HepG2 (cell line): ENCODE measurements around the gene KLHL7. TPM values are rescaled to one million over a fixed set of nuclear protein-coding genes. Genes with fewer than 3 reads are reported as not detected.

ENCODE experiments used
- ATAC-seq: fragments of 200-7000 bp; cut with Tn5 transposase; 3 replicates; pipeline ENCODE4 v1.9.1; 2020; ENCODE audit warnings: mild to moderate bottlenecking, moderate library complexity
- BruUV-seq: library from RNA; stranded (reverse); fragments of 400-500 nt; replicated peaks from 2 replicates; lab custom pipeline; 2021; lab: Mats Ljungman, UMichigan
- CTCF ChIA-PET: fragments of 300-600 bp; formaldehyde crosslinking; extraction: SDS; loops from one replicate; lab custom pipeline; 2021; ENCODE audit warnings: low total read pairs, inconsistent platforms, low intra/inter-chr PET ratio; lab: Yijun Ruan, JAX
- POLR2A ChIA-PET: fragments of 350-600 bp; sonication (Branson Sonifier 250); formaldehyde crosslinking; loops from one replicate; lab custom pipeline; 2020; ENCODE audit warnings: antibody characterized with exemption, inconsistent platforms; lab: Yijun Ruan, JAX
- DNase-seq: peaks from one replicate; pipeline ENCODE4 v3.0.0-alpha.2; 2015; ENCODE audit warnings: low spot score
- FAIRE-seq: peaks from 3 replicates; lab custom pipeline; 2011; peaks lifted over from hg19 to GRCh38; lab: Jason Lieb, UNC
- H2AFZ ChIP-seq: one replicate; pipeline ENCODE4 v1.6.1; 2011; ENCODE audit warnings: low read length, inconsistent platforms
- H3K27ac ChIP-seq: fragments of 300-600 bp; 3 replicates; pipeline ENCODE4 v1.8.0; 2011; ENCODE audit warnings: mixed run types, mild to moderate bottlenecking, mixed read lengths, low read length, inconsistent platforms; ENCODE audit not compliant: insufficient read depth; ENCODE audit errors: extremely low read length
- H3K27me3 ChIP-seq, 2 experiments: fragments of 200-600 bp in 1 of 2; 2 replicates in 1 of 2; 3 replicates in 1 of 2; pipeline versions ENCODE4 v1.6.0 to v1.8.0; 2011; ENCODE audit warnings: low read length in 2 of 2, mild to moderate bottlenecking in 2 of 2, moderate library complexity in 2 of 2, inconsistent platforms in 1 of 2; ENCODE audit not compliant: insufficient read depth in 2 of 2, control insufficient read depth in 1 of 2
- H3K36me3 ChIP-seq, 2 experiments: fragments of 200-600 bp in 1 of 2; replicated peaks in 1 of 2; 2 replicates in 1 of 2; 3 replicates in 1 of 2; pipeline versions ENCODE4 v1.5.1 to v1.8.0; 2011; ENCODE audit warnings: low read length in 2 of 2, inconsistent platforms in 1 of 2; ENCODE audit not compliant: insufficient read depth in 2 of 2, control insufficient read depth in 1 of 2
- H3K4me1 ChIP-seq: 2 replicates; pipeline ENCODE4 v1.5.1; 2012; ENCODE audit warnings: low read length, inconsistent platforms; ENCODE audit not compliant: insufficient read depth
- H3K4me2 ChIP-seq: 2 replicates; pipeline ENCODE4 v1.6.0; 2011; ENCODE audit warnings: low read depth, low read length, inconsistent platforms
- H3K4me3 ChIP-seq, 3 experiments: fragments of 200-600 bp in 1 of 3; sonication (generic), shearing (Covaris generic) in 1 of 3; replicated peaks in 1 of 3; 2 replicates each; pipeline ENCODE4 v1.5.1; 2011 to 2016; ENCODE audit warnings: low read length in 3 of 3, inconsistent platforms in 2 of 3, low read depth in 2 of 3, mild to moderate bottlenecking in 2 of 3, control low read depth in 1 of 3, mixed read lengths in 1 of 3; ENCODE audit not compliant: insufficient read depth in 1 of 3
- H3K79me2 ChIP-seq: one replicate; pipeline ENCODE4 v1.6.1; 2011; ENCODE audit warnings: low read length, inconsistent platforms; ENCODE audit not compliant: insufficient read depth
- H3K9ac ChIP-seq: 2 replicates; pipeline ENCODE4 v1.6.0; 2011; ENCODE audit warnings: mild to moderate bottlenecking, low read depth, low read length, inconsistent platforms; ENCODE audit not compliant: insufficient read depth
- H3K9me3 ChIP-seq: 2 replicates; pipeline ENCODE4 v1.5.1; 2012; ENCODE audit warnings: mild to moderate bottlenecking, low read length
- H4K20me1 ChIP-seq: 2 replicates; pipeline ENCODE4 v1.6.0; 2011; ENCODE audit warnings: inconsistent platforms, mild to moderate bottlenecking, low read length, moderate library complexity; ENCODE audit not compliant: insufficient read depth
- CBX5 ChIP-seq: sonication (generic); formaldehyde crosslinking; IDR thresholded peaks from 2 replicates; pipeline ENCODE4 v1.4.0; 2020; ENCODE audit warnings: missing genetic modification reagents, borderline replicate concordance
- GMEB1 ChIP-seq: sonication (generic); formaldehyde crosslinking; IDR thresholded peaks from 2 replicates; pipeline ENCODE4 v1.5.1; 2020; ENCODE audit warnings: missing genetic modification reagents, mild to moderate bottlenecking, borderline replicate concordance
- HES4 ChIP-seq: sonication (generic); formaldehyde crosslinking; IDR thresholded peaks from 2 replicates; pipeline ENCODE4 v1.9.0; 2021; ENCODE audit warnings: mild to moderate bottlenecking, missing genetic modification reagents, borderline replicate concordance
- JARID2 ChIP-seq: sonication (generic); formaldehyde crosslinking; IDR thresholded peaks from 2 replicates; pipeline ENCODE4 v1.8.1; 2023; ENCODE audit warnings: missing genetic modification reagents, inconsistent platforms; ENCODE audit not compliant: insufficient replicate concordance
- MAFG ChIP-seq: sonication (generic); formaldehyde crosslinking; IDR thresholded peaks from 2 replicates; pipeline ENCODE4 v1.5.1; 2020; ENCODE audit warnings: mild to moderate bottlenecking, missing genetic modification reagents
- MAX ChIP-seq: IDR thresholded peaks from 2 replicates; pipeline ENCODE4 v1.6.1; 2012; ENCODE audit warnings: inconsistent platforms
- MTF2 ChIP-seq: sonication (generic); formaldehyde crosslinking; IDR thresholded peaks from 2 replicates; pipeline ENCODE4 v1.5.0; 2020; ENCODE audit warnings: missing genetic modification reagents, borderline replicate concordance
- MZF1 ChIP-seq: sonication (generic); formaldehyde crosslinking; IDR thresholded peaks from 2 replicates; pipeline ENCODE4 v1.8.1; 2023; ENCODE audit warnings: mild to moderate bottlenecking, missing genetic modification reagents, borderline replicate concordance
- NR0B2 ChIP-seq: sonication (generic); formaldehyde crosslinking; IDR thresholded peaks from 2 replicates; pipeline ENCODE4 v1.4.0; 2020; ENCODE audit warnings: mild to moderate bottlenecking, missing genetic modification reagents
- PRDM10 ChIP-seq: sonication (generic); formaldehyde crosslinking; IDR thresholded peaks from 2 replicates; pipeline ENCODE4 v1.4.0; 2020; ENCODE audit warnings: low read depth, missing genetic modification reagents
- REL ChIP-seq: sonication (generic); formaldehyde crosslinking; conservative IDR thresholded peaks from 2 replicates; pipeline ENCODE4 v1.8.0; 2022; ENCODE audit warnings: mild to moderate bottlenecking, missing genetic modification reagents, moderate library complexity
- SMAD1 ChIP-seq: sonication (generic); formaldehyde crosslinking; IDR thresholded peaks from 2 replicates; pipeline ENCODE4 v1.4.0; 2020; ENCODE audit warnings: missing genetic modification reagents, low read depth, mild to moderate bottlenecking, borderline replicate concordance
- STAT5B ChIP-seq: sonication (generic); formaldehyde crosslinking; IDR thresholded peaks from 2 replicates; pipeline ENCODE4 v1.4.0; 2020; ENCODE audit warnings: missing genetic modification reagents
- USF2 ChIP-seq, 2 experiments: sonication (generic) in 1 of 2; formaldehyde crosslinking in 1 of 2; IDR thresholded peaks; 2 replicates each; pipeline versions ENCODE4 v1.5.1 to v1.6.1; 2011 to 2020; ENCODE audit warnings: borderline replicate concordance in 1 of 2, low read depth in 1 of 2, low read length in 1 of 2, mild to moderate bottlenecking in 1 of 2, missing genetic modification reagents in 1 of 2, moderate library complexity in 1 of 2
- YEATS2 ChIP-seq: sonication (generic); formaldehyde crosslinking; IDR thresholded peaks from 2 replicates; pipeline ENCODE4 v1.4.0; 2020; ENCODE audit warnings: missing genetic modification reagents, borderline replicate concordance
- WGBS: methylation state at CpG from one replicate; pipeline ENCODE4 v1.1.6; 2017; ENCODE audit warnings: low lambda C conversion rate; 5-methylcytosine and 5-hydroxymethylcytosine counted together
- in situ Hi-C: cut with HindIII; loops from 2 replicates; pipeline ENCODE4 v1.10.0; 2017; ENCODE audit warnings: low pct_unique_long_range_greater_than_20kb; ENCODE audit not compliant: extremely low pct_ligation_motif_present
- intact Hi-C: fragments of 100-400 bp; cut with micrococcal nuclease; formaldehyde crosslinking; loops from one replicate; pipeline ENCODE4 v1.10.0; 2022; ENCODE audit not compliant: unreplicated experiment
- polyA plus RNA-seq, 8 experiments: library from polyadenylated mRNA; depleted of rRNA in 3 of 8; stranded (reverse) in 7 of 8; unstranded in 1 of 8; fragments of >200 nt; fragmentation: Illumina TruSeq in 4 of 8; extraction: Trizol in 4 of 8; gene quantifications; 2 replicates each; pipeline versions ENCODE4 v1.2.1 to v1.2.3, GENCODE V29; 2011 to 2016; ENCODE audit warnings: low read depth in 4 of 8, missing spikeins in 1 of 8, mixed read lengths in 1 of 8; ENCODE audit not compliant: insufficient read depth in 1 of 8
- total RNA-seq, 5 experiments: library from RNA; depleted of rRNA; stranded (reverse); fragments of >200 nt; fragmentation: Illumina TruSeq; extraction: Trizol; gene quantifications; 2 replicates each; pipeline ENCODE4 v1.2.3, GENCODE V29; 2016; ENCODE audit warnings: low read depth in 1 of 5

Gene KLHL7
- total and polyA plus RNA-seq, 2 of the 13 experiments (the other 11 are each of a cell fraction or from before 2014, with no cell fraction given): 16.2 to 34.4 TPM

- no peaks in the 10 kb centered on the region for H3K9me3 ChIP-seq
- no peaks in the 10 kb centered on the region for H3K36me3 ChIP-seq
- H3K4me1 ChIP-seq: no peaks in the 10 kb centered on the region
- BruUV-seq: no TSS peak
- in situ Hi-C loops (no loop called here), intact Hi-C loops (no loop called here)
- FAIRE-seq (no peak), DNase-seq (no peak), ATAC-seq (no peak)
- peaks cover 0 to 6% of the 10 kb centered on the region in 2 experiments; a peak in 1 of 5 replicates for H3K27me3 ChIP-seq
- no peaks in the 10 kb centered on the region for H3K79me2 ChIP-seq
- ChIA-PET POLR2A (no interaction called here), CTCF (no interaction called here)
- no peak overlapping the region for H3K4me3 ChIP-seq
- no peak overlapping the region for H3K4me2 ChIP-seq
- WGBS: 32% methylated on average over 1 of the region's 1 CpG
- no peak overlapping the region for H3K27ac ChIP-seq
- H3K9ac ChIP-seq: no peak overlapping the region
- H2AFZ ChIP-seq: no peak overlapping the region
- H4K20me1 ChIP-seq: no peaks in the 10 kb centered on the region
- TF ChIP-seq MAX: no peak
- TF ChIP-seq USF2 (IDR thresholded peaks at IDR 0.05; ENCODE audit: low read depth, low read length): no peak
- no peak for TF ChIP-seq USF2 (CRISPR knock-in tag; IDR thresholded peaks at IDR 0.05; ENCODE audit: borderline replicate concordance)
- TF ChIP-seq REL (CRISPR knock-in tag): no peak
- TF ChIP-seq JARID2 (CRISPR knock-in tag): no peak
- TF ChIP-seq STAT5B (CRISPR knock-in tag): no peak
- no peak for TF ChIP-seq MAFG (CRISPR knock-in tag)
- no peak for TF ChIP-seq CBX5 (CRISPR knock-in tag)
- TF ChIP-seq HES4: no peak
- no peak for TF ChIP-seq GMEB1
- no peak for TF ChIP-seq SMAD1 (CRISPR knock-in tag)
- TF ChIP-seq PRDM10: no peak
- TF ChIP-seq MTF2 (CRISPR knock-in tag): no peak
- no peak for TF ChIP-seq YEATS2 (CRISPR knock-in tag)
- no peak for TF ChIP-seq MZF1
- TF ChIP-seq NR0B2 (CRISPR knock-in tag): no peak
These were observed 12.0 kb upstream of the KLHL7 start for GRCh38 chr7:23093546-23093945.
